Transverse colon (tissue), 4 donors: ENCODE data around the gene TCERG1L.

ENCODE experiments used
- CTCF ChIP-seq, 5 experiments: fragments of 200-600 bp in 3 of 5; fragments of 450-650 bp in 2 of 5; sonication (generic) in 3 of 5; IDR thresholded peaks; 1 replicate in 2 of 5; 2 replicates in 3 of 5; pipeline ENCODE4 v1.5.1; 2016 to 2017; ENCODE audit warnings: antibody characterized with exemption in 5 of 5, inconsistent platforms in 3 of 5, mild to moderate bottlenecking in 2 of 5, moderate library complexity in 1 of 5
- POLR2AphosphoS5 ChIP-seq, 3 donors: sonication (generic); formaldehyde crosslinking; IDR thresholded peaks; one replicate each; pipeline ENCODE4 v1.6.1; 2016; ENCODE audit warnings: antibody characterized with exemption in 3 of 3

GRCh38 chr10:131107970-131108369, 203.6 kb downstream of the TCERG1L start:
- TF ChIP-seq CTCF (IDR thresholded peaks at IDR 0.05) (no peak), POLR2AphosphoS5 (IDR thresholded peaks at IDR 0.05) (no peak)
